Measurements from ENCODE around the gene EYS.
A peak's percentile ranks its signal among the peaks of the same experiment; 100 is the strongest.

The EYS gene

GRCh38 chr6:64774881-64775280 is 932.1 kb downstream of the EYS start:
- DNase-seq (ENCODE audit: low read depth), result no peak
- no peak overlapping the region for H3K4me3 ChIP-seq (ENCODE audit: control insufficient read depth, low read depth, low read length)
- TF ChIP-seq CTCF (conservative IDR thresholded peaks at IDR 0.05; ENCODE audit: control insufficient read depth, insufficient read depth, low read depth, low read length), result no peak

GRCh38 chr6:64750910-64751309 is 956.1 kb downstream of the EYS start:
- no peak for TF ChIP-seq CTCF (conservative IDR thresholded peaks at IDR 0.05; ENCODE audit: control insufficient read depth, insufficient read depth, low read depth, low read length)
- DNase-seq (ENCODE audit: low read depth), result no peak
- no peak overlapping the region for H3K4me3 ChIP-seq (ENCODE audit: control insufficient read depth, low read depth, low read length)

GRCh38 chr6:64737418-64737817 is 969.6 kb downstream of the EYS start:
- no peak for DNase-seq (ENCODE audit: low read depth)
- H3K4me3 ChIP-seq (ENCODE audit: control insufficient read depth, low read depth, low read length), result no peak overlapping the region
- TF ChIP-seq CTCF (conservative IDR thresholded peaks at IDR 0.05; ENCODE audit: control insufficient read depth, insufficient read depth, low read depth, low read length), result no peak

- H3K4me3 ChIP-seq (ENCODE audit: control insufficient read depth, low read depth, low read length), result no peak overlapping the region
- no peak for TF ChIP-seq CTCF (conservative IDR thresholded peaks at IDR 0.05; ENCODE audit: control insufficient read depth, insufficient read depth, low read depth, low read length)
- DNase-seq (ENCODE audit: low read depth), result no peak
These were observed 970.5 kb downstream of the EYS start for GRCh38 chr6:64736421-64736950.

- no peak for DNase-seq (ENCODE audit: low read depth)
- no peak overlapping the region for H3K4me3 ChIP-seq (ENCODE audit: control insufficient read depth, low read depth, low read length)
- no peak for TF ChIP-seq CTCF (conservative IDR thresholded peaks at IDR 0.05; ENCODE audit: control insufficient read depth, insufficient read depth, low read depth, low read length)
These were observed 973.6 kb downstream of the EYS start for GRCh38 chr6:64733433-64733832.

GRCh38 chr6:64732888-64733287 is 974.1 kb downstream of the EYS start:
- peak; percentile 1 for TF ChIP-seq CTCF (conservative IDR thresholded peaks at IDR 0.05; ENCODE audit: control insufficient read depth, insufficient read depth, low read depth, low read length)

GRCh38 chr6:64729522-64729921 is 977.5 kb downstream of the EYS start:
- no peak for DNase-seq (ENCODE audit: low read depth)
- TF ChIP-seq CTCF (conservative IDR thresholded peaks at IDR 0.05; ENCODE audit: control insufficient read depth, insufficient read depth, low read depth, low read length), result no peak
- H3K4me3 ChIP-seq (ENCODE audit: control insufficient read depth, low read depth, low read length), result no peak overlapping the region

More at GRCh38 chr6:64732888-64733287, 974.1 kb downstream of the EYS start:
- no peak for DNase-seq (ENCODE audit: low read depth)
- no peak overlapping the region for H3K4me3 ChIP-seq (ENCODE audit: control insufficient read depth, low read depth, low read length)

Measured in fibroblast of mammary gland (primary cell).